HG02798 (cell line): ENCODE results near the gene CENPK.
"Not testable (repeated sequence)": the region's sequence is repeated elsewhere in the genome, so short reads cannot be mapped to it uniquely, and the experiment has no call there.

Experiments used
- ATAC-seq: cut with Tn5 transposase; IDR thresholded peaks from one replicate; pipeline ENCODE4 v1.9.1; 2021; ENCODE audit warnings: mild to moderate bottlenecking; ENCODE audit not compliant: unreplicated experiment, poor library complexity

CENPK gene

DNA sequence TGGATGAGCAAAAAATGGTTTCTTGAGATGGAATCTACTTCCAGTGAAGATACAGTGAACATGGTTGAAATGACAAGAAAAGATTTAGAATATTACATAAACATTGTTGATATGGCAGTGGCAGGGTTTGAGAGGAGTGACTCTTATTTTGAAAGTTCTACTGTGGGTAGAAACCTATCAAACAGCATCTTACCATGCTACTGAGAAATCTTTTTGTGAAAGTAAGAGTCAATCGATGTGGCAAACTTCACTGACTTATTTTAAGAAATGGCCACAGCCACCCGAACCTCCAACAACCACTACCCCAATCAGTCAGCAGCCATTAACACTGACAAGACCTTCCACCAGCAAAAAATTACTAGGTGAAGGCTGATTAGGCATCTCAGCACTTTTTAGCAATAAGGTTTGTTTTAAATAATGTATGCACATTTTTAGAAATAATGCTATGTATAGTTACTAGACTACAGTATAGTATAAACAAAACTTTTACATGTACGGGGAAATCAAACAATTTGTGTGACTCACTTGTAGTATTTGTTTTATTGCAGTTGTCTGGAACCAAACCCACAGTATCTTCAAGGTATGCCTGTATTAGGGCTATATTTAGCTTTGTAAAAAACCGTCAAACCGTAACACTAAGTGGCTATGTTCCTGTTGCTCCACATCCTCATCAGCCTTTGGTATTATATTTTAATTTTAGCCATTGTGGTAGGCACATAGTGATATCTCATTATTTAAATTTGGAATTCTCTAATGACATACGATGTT lies 50.6 kb downstream of the CENPK start:
- ATAC-seq, result no peak

GRCh38 chr5:65508978-65509377 lies 54.0 kb downstream of the CENPK start:
- no peak for ATAC-seq

- ATAC-seq, result no peak
Observed at GRCh38 chr5:65506961-65507360, 56.0 kb downstream of the CENPK start.

DNA sequence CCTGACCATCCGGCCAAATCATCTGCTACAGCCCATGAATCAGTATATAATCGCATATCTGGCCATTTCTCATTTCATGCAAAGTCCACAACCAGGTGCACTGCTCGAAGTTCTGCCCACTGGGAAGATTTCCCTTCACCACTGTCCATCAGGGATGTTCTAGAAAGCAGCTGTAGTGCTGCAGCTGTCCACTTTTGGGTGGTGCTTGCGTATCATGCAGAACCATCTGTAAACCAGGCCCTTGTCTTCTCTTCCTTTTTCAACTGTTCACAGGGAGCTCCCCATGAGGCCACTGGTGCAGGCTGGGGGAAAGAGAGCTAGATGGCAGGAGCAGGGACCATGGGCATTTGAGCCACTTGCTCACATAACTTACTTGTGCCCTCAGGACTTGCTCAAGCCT lies 73.8 kb downstream of the CENPK start:
- no peak for ATAC-seq

DNA sequence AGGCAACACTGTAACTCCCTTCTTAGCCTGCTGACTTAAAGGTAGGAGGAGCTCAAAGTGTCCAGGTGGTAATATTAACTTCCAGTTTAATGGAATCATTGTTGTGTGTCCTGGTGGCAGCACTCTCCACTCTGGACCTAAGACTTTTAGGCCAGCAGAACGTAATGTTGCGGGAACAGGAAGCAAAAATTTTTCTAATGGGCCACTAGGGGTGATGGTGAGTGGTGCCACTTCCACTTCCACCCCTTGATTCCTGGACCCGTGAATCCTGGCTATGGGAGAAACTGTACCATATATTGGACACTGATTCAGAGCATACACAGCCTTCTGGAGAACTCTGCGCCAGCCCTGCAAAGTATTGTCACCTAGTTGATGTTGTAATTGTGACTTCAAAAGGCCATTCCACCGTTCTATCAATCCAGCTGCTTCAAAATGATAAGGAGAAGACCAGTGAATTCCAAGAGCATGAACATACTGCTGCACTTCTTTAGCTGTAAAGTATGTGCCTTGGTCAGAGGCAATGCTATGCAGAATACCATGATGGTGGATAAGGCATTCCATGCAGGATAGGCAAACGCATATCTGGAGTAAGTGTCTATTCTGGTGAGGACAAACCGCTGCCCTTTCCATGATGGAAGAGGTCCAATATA lies 74.8 kb downstream of the CENPK start:
- ATAC-seq, result not testable (repeated sequence)

DNA sequence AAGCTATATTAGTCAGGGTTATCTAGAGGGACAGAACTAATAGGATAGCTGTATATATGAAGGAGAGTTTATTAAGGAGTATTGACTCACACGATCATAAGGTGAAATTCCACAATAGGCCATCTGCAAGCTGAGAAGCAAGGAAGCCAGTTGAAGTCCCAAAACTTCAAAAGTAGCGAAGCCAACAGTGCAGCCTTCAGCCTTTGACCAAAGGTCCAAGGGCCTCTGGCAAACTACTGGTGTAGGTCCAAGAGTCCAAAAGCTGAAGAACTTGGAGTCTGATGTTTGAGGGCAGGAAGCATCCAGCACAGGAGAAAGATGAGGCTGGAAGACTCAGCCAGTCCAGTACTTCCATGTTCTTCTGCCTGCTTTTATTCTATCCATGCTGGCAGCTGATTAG lies 76.2 kb downstream of the CENPK start:
- ATAC-seq, result not testable (repeated sequence)

DNA sequence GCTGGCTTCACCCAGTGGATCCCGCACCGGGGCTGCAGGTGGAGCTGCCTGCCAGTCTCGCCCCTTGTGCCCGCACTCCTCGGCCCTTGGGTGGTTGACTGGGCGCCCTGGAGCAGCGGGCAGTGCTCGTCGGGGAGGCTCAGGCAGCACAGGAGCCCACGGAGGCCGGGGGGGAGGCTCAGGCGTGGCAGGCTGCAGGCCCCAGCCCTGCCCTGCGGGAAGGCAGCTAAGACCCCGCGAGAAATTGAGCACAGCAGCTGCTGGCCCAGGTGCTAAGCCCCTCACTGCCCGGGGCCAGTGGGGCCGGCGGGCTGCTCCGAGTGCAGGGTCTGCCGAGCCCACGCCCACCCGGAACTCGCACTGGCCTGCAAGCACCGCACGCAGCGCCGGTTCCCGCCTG lies 77.6 kb downstream of the CENPK start:
- ATAC-seq, result no peak

- ATAC-seq, result peak; percentile 56
Observed at GRCh38 chr5:65483546-65484346, 79.2 kb downstream of the CENPK start.

- no peak for ATAC-seq
Observed at GRCh38 chr5:65482736-65483545, 80.0 kb downstream of the CENPK start.

- peak; percentile 9 for ATAC-seq
Observed at GRCh38 chr5:65482296-65482735, 80.7 kb downstream of the CENPK start.

DNA sequence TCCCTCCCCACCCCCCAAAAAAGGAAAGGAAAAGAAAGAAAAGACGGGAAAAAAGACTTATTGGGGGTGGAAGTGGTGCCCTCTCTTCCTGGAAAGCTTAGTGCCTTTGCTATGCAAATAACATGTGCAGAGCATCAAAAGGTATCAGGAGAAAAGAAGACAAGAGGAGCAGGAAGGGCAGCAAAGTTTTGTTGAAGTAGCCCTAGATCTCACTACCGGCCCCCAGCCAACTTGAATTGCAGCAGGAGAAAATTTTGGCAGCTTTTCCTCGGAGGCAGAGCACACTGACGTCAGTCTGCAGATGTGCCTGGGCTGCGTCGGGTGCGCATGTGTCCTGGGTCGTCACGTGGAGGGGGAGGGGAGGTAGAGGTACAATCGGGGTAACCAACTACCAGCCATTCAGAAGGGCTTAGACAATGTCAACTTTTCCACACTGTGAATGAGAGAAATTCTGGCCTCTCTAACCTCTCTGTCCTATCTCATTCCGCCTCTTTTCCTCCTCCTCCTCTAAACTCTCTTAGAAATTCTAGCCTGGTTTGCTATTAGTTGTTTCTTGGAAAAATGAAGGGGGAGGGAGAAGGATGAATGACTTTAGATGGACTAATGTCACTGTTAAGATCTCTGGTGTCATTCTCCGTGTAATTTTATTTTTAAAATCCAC lies 81.2 kb downstream of the CENPK start, which contains the start of gene ADAMTS6:
ADAMTS6 (minus strand) TSS at position 286 of the 661 bp plus-strand sequence. CDS start 8,247 bp downstream, outside the sequence.
- ATAC-seq, result peak; percentile 90

- ATAC-seq, result peak; percentile 25
Observed at GRCh38 chr5:65481171-65481581, 81.8 kb downstream of the CENPK start.

DNA sequence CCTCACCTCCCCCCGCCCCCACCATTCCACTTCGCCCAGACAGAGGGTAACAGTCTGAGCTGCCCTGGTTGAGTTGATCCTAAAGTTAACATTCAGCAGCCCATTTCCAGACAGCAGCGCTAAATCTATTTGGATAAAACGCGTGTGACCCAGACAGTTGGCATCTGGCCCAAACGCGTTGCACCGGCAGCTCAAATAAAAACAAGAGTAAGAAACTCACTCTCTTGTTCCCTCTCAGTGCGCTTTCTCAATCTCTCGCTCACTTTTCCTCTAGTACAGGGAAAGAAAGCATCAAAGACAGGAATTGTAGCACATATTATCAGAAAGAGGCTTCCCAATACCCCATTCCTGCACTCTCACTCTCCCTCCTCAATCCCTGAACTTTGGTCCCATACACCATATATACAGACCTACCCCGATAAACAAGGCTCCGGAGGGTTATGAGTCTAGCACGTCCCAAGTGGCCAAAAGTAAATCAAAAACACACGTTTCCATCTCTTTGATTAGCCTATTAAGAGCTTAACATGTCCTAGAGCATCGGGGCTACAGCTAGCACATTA lies 82.6 kb downstream of the CENPK start:
- no peak for ATAC-seq

GRCh38 chr5:65479527-65479926 lies 83.4 kb downstream of the CENPK start:
- no peak for ATAC-seq

- no peak for ATAC-seq
Observed at GRCh38 chr5:65478336-65478735, 84.6 kb downstream of the CENPK start.

DNA sequence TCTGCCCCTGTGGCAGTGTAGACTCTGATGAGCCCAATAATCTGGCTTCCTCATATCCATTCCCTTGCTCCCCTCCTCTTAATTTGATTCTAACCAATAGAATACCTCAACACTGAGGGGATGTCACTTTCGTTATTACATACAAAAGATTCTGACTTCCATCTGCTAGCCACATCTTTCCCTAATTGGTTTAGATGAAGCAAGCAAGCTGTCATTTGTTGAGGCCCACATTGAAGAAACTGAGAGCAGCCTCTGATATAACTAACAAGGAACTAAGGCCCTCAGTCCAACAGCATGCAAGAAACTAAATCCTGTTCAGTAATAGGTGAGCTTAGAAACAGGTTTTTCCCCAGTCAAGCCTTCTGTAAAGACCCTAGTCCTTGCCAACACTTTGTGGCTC lies 87.1 kb downstream of the CENPK start:
- ATAC-seq, result no peak

DNA sequence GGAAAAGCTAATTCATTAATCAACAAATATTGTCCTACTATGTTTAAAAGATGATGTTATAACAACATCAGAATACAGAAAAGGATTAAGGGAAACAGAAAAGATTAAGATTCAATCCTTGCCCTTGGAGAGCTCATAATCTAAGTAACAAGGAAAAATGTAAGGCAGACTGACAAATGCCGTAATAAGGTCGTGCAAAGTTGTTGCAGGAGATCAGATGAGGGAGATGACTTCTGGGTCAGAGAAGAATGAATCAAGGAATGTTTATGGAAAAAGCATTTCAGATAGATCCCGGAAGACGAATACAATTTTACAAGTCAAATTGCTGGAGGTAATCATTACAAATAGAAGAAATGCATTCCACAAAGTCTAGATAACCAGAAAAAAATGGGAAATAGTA lies 87.6 kb downstream of the CENPK start:
- no peak for ATAC-seq

DNA sequence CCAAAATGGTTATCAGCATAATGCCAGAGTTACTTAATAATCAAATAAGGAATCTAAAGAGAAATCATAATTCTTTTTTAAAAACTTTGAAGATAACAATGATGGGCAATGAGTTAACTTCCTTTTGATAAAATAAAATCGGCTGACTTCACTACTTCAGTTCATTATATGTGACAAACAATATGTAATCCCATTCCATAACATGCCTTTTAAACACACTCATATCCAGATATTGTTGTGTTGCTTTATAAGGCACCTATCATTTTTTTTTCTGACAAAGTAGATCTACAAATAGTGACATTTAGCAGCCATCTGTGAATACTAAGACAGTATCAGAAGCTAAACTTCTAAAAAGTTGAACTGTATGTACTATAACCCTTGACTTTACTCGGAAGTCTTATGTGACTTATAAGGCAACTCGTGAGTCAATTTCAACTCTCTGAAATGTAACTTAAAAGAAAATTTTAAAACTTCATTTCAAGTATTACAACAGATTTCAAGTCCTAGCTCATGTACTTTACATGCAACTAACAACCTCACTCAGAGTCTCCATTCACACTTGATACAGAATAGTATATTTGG lies 88.7 kb downstream of the CENPK start:
- no peak for ATAC-seq

DNA sequence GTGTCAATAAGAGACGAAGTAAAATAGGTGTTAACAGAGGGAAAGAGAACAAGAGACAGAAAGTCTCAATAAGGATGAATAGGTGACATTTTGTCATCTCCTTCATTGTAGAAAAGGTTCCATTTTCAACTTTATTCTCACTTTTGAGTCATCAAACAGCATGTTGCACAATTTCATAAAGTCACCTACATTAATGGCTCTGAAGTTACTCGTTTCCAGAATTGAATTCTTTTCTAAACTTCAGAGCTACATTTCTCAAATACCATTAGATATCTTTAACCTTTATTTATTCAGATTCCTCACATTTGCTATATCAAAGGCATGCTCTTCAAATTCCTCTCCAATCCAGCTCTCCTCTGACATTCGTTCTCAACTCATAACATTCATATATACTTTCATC lies 94.3 kb downstream of the CENPK start:
- no peak for ATAC-seq
